NCI-H1092 treated with DMSO at 0.1 percent for 48 hours (cell line): ENCODE data around the gene GALR3.

Experiments
- DNase-seq: peaks from one replicate; lab custom pipeline; 2025; lab: John Stamatoyannopoulos, UW

GALR3 gene

DNA sequence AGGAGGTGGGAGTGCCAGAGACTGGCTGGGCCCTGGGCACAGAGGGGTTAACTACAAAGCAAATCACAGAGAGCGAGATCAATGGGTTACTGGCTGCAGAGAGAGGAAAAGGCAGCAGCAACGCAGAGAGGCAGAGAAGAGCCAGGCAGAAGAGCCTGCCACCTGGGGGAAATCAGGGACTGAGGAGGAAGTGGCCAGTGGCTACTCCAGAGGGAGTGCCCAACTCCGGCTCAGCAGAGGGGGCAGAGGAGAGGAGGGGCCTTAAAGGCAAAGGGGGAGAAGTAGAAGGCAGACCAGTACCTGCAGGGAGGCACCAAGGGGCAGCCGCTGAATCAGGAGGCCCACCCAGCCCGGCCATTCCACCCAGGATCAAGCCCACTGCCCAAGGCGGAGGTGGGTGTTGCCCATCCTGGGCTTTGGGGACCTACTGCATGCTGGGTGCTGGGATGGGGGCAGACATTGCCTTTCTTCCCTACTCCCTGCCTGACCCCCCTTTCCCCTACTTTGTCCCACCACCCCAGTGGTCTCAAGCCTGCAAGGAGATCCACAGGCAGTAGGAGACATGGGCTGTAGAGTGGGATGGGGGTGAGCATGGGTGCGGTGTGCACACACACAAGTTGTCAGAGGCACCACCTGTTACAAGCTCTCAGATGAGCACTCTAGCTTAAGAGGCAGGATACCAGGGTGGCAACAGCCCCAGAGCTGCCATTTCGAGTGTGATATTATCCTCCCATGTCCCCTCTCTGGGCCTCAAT is 926 bp upstream of the GALR3 start:
- no peak for DNase-seq

DNA sequence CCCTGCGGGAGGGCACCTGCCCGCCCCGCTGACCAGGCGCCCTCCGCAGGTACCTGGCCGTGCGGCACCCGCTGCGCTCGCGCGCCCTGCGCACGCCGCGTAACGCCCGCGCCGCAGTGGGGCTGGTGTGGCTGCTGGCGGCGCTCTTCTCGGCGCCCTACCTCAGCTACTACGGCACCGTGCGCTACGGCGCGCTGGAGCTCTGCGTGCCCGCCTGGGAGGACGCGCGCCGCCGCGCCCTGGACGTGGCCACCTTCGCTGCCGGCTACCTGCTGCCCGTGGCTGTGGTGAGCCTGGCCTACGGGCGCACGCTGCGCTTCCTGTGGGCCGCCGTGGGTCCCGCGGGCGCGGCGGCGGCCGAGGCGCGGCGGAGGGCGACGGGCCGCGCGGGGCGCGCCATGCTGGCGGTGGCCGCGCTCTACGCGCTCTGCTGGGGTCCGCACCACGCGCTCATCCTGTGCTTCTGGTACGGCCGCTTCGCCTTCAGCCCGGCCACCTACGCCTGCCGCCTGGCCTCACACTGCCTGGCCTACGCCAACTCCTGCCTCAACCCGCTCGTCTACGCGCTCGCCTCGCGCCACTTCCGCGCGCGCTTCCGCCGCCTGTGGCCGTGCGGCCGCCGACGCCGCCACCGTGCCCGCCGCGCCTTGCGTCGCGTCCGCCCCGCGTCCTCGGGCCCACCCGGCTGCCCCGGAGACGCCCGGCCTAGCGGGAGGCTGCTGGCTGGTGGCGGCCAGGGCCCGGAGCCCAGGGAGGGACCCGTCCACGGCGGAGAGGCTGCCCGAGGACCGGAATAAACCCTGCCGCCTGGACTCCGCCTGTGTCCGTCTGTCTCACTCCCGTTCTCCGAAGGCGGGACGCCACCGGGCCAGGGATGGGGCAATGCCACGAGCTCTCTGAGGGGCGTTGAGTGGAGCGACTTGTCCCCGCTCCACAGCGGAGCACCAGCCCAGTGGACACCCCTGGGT is 1.8 kb downstream of the GALR3 start:
- no peak for DNase-seq

DNA sequence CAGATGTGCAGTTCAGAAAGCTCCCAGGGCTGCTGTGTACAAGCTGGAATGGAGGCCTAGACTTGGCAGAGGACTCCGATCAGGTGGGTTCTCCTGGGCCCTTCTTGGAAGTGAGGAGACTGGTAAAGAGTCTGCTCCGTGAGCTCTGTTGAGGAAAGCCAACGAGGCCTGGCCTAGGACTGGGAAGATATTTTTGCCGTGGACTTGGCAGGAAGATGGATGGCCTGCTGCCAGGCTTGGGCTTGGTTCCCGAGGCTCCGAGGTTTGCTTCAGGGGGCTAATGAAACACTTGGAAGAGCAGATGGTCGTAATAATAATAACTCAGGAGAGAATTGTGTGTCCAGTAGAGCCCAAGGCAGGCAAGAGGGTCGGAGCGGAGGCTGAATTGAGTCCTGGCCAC is 3.9 kb downstream of the GALR3 start:
- DNase-seq = peak; percentile 71

DNA sequence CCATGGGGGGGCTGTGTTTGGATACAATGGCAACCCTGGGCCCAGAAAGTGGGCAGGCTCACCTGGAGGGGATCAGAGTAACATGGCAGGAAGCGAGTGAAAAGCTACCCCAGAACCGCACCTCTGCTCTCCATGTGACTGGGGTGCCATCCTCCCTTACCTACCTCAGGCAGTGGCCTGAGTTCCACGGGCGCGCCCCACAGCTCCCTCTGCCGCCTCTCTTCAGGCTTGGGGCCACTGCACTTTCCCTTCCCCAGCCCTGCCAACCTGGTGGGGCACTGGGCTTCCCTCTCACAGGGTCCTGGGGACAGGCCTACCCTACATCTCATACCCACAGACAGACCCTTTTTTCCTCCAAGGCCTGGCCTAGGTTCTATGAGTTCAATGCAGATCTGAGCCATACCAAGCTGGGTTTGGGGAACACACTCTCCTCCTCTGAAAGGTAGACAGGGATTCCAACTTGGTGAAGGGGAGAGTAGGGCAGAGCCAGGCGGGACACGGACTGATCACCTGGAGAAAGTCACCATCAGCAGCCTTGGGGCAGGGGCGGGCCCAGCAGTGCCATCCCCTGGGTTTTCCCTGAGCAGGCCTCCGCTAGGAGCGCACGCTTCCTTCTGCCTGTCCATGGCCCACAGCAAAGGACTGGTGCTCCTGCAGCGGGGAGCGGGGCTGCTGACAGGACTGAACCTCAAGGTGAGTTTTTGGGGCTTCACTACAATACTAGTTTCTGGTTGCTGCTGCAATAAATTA is 7.1 kb downstream of the GALR3 start:
- DNase-seq = no peak

DNA sequence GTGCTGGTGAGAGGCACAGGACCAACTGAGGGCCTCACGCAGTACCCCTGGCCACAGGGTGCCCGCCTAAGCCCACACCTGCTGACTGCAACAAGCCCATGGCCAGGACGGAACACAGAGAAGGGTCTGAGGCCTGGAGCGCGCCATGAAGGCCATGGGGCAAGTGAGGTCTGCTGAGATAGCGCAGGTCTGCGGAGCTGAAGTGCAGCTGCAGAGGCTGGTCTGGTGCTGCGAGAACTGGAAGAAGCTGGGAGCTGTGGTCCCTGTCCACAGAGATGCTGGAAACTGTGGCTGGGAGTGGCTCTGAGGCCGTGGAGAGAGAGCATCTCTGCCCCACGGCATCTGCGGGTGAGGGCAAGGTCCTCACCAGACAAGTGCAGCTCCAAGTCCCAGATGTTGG is 8.3 kb downstream of the GALR3 start:
- no peak for DNase-seq

DNA sequence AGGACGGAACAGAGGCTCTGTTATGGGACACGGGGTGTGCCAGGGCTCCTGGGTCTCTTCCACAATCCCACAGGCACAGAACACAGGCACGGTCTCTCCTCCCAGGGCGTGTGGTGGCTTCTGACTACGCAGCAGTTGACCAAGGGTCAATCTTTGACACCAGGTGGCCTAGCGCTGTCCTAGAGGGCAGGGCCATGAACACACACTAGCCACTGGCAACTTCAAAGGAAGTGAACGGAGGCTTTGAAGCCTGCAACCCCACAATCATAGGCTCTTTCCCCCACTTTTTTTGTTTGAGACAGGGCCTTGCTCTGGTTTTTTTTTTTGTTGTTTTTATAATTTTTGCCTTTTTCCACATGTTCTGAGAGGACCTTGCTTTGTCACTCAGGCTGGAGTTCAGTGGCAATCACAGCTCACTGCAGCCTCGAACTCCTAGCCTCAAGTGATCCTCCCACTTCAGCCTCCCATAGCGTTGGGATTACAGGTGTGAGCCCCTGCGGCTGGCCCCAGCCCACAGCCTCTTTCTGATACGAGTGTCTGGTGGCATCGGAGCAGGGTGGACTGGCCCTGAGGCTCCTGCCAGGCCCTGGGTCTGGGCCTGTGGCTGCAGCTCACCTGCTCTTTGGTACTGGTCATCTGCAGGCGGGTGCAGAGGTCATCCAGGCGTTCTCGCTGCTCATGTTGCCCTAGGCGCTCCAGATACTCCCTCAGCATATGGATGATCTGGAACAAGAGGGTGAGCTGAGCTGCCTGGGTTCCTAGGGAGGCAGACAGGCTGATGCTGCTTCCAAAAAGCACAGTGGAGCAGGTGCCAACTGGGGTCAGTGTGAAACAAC is 9.1 kb downstream of the GALR3 start:
- DNase-seq = no peak

DNA sequence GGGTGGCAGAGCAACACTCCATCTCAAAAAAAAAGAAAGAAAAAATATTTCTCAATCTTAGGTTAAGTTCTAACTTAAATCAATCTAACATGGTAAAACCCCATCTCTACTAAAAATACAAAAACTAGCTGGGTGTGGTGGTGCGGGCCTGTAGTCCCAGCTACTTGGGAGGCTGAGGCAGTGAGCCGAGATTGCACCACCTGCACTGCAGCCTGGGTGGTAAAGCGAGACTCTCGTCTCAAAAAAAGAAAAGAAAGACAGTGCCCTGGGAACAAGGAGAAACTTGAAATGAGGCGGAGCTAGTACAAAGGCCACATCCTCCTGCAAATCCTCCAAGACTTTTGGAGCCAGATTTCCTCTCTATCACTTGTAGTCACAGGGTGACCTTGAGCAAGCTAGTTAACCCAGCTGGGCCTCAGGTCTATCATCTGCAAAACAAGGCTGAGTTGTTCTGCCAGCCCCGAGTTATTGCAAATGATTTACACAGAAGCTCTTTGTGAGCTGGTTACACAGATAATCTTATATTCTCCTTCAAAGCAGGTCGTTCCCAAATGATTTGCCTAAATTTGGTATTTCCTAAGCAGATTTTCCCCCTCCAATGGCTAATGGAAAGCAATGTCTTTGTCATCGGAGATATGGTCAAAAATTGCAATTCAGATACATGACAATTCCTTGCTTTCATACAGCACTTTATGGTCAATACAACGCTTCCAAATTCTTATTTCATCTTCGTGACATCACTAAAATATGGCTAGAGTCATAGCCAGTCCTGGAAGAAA is 19.0 kb downstream of the GALR3 start:
- no peak for DNase-seq

DNA sequence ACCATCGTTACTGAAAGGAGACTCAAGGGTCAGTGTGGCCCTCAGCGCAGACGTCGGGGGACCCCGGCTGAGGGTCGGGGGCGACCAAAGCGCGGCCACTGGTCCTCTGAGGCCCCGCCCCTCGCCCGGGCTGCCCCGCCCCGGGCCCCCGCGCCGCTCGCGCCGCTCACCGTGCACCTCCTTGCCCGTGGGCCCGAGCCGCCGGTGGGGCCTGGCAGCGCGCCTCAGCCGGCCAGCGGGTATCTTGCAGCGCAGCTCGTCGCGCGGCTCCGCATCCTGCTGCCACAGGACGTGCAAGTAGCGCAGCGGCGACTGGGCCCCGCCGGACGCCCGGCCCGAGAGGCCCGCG is 20.5 kb downstream of the GALR3 start:
- DNase-seq = peak; percentile 72

DNA sequence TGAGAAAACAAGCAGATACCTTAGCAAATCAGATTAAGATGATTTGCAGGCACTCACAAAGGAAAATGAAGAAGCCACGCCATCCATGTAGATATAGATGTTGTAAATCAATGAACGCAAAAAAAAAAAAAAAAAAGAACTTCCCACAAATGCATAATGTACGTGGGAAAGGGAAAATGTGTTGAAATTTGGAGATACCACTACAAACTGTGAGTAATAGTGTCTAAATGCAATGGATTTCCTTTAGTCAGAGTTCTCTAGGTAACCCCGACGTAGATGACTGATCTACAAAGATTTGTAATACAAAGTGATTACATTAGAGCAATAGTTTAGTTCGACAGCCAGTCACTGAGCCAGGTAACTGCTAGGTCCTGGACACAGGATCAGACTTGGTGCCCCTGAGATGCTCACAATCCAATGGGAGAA is 21.7 kb downstream of the GALR3 start:
- DNase-seq = no peak

DNA sequence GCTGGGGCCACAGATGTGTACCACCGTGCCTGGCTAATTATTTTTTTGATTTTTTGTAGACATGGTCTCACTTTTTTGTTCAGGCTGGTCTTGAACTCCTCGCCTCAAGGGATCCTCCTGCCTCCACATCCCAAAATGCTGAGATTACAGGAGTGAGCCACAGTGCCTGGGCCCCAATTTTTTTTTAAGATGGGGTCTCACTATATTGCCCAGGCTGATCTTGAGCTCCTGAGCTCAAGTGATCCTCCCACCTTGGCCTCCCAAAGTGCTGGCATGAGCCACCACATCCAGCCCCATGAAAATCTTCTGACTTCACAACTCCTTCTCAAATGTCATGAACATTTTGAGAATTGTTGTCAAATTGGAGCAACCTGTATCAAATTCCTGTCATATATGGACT is 23.3 kb downstream of the GALR3 start:
- DNase-seq = no peak

DNA sequence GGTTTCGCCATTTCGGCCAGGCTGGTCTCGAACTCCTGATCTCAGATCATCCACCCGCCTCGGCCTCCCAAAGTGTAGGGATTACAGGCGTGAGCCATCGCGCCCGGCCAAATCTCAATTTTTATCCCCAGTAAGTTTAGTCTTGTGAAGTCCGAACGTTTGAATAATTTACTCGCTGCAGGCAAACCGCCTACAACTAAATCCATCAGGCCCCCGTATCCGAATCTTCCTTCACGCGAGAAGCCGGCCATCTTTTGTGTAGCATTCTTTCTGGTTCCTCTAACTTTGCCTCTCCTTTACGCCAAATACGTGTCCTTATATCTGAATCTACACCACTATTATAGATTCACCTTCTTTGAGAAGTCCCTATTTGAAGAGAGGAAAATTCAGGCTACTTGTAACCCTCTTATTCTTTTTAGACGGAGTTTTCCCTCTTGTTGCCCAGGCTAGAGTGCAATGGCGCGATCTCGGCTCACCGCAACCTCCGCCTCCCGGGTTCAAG is 25.5 kb downstream of the GALR3 start:
- DNase-seq = peak; percentile 17

DNA sequence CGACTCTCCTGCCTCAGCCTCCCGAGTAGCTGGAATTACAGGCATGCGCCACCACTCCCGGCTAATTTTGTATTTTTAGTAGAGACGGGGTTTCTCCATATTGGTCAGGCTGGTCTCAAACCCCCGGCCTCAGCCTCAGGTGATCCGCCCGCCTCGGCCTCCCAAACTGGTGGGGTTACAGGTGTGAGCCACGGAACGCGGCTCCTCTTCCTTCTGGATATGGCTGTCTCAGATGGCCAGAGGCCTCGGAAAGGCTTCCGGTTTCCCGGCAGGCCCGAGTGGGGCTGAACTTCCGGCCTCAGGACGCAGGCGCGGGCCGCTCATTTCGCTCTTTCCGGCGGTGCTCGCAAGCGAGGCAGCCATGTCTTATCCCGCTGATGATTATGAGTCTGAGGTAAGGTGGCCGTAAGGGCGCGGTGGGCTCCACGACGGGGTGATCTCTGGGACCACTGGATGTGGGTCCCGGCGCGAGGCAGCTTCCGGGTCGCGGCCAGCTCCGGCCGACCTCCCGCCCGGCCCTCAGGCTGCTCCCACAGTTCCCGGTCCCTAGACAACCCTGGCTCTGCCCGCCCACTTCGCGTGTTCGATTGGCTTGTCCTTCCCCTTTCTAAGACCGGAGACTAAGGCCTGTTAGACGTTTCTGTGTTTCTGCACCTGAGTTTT is 26.0 kb downstream of the GALR3 start, which contains the start of gene EIF3L:
Gene EIF3L, plus strand, starts transcription at position 331 of the 663 bp plus-strand sequence. Its CDS starts 31 bp downstream, at position 362.
- DNase-seq = peak; percentile 83

DNA sequence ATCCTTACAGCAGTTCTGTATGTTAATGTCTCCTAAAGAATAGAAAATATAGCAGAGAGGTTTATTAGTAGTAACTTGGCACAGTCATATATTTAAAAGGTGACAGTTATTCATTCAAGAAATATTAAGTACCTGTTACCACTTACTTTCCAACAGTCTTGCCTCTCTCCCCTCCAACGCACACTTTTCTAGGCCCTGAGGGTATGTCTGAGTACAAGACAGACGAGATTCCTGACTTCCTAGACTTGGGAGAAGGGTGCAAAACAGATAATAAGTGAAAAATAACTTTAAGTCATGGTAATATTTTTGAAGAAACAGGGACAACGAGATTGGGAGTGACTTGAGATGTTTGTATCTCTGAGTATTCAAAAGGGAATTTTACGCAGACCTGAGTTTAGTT is 27.6 kb downstream of the GALR3 start:
- DNase-seq = no peak

DNA sequence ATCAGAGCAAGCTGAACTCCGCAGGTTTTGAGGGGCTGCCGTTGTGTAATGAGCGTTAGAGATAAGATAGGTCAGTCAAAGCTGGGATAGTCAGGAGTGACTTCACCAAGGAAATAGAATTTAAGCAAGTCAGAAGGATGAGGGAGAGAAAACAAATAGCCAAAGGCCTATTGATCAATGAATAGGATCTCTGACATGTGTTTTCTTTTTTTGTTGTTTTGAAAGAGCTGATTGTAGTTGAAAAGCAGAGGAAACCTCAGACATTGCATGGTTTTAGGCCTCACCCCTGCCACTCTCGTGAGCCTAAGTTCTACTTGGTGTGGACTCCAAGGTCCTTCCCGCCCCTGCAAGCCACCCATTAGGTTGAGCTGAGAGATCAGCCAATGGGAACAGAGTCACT is 29.2 kb downstream of the GALR3 start:
- no peak for DNase-seq

DNA sequence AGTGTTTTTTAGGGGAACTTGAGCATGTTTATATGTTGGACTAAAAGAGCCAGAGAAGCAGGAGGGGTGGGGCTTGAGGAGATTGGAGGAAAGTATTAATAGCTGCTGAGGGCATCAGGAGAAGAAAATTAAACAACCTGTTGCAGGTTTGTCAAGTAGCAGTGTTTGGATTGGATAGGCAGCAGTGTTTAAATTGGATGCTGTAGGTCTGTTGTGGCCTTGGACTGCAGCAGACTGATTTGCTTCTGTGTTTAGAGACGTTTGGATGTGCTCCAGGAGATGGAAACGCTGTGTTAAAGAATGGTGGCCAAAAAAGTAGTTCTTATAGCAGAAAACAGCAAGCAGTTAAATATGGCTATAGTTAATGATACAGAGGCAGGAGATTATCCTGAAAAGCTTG is 31.8 kb downstream of the GALR3 start:
- DNase-seq = no peak

DNA sequence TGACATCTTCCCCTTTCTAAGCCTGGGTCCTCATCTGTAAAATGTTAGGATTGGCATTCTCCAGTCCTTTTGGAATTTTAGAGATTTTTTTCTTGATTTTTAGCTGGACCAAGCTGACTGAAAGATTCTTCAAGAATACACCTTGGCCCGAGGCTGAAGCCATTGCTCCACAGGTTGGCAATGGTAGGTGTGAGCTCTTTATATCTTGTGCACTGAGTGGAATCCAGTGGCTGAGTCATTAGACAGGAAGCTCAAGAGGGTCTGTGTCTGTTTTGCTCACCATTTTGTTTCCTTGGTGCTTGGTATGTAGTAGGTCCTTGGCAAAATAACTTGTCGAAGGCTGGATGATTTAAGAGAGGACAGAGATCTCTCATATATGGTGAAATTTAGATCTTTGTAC is 32.3 kb downstream of the GALR3 start:
- no peak for DNase-seq

DNA sequence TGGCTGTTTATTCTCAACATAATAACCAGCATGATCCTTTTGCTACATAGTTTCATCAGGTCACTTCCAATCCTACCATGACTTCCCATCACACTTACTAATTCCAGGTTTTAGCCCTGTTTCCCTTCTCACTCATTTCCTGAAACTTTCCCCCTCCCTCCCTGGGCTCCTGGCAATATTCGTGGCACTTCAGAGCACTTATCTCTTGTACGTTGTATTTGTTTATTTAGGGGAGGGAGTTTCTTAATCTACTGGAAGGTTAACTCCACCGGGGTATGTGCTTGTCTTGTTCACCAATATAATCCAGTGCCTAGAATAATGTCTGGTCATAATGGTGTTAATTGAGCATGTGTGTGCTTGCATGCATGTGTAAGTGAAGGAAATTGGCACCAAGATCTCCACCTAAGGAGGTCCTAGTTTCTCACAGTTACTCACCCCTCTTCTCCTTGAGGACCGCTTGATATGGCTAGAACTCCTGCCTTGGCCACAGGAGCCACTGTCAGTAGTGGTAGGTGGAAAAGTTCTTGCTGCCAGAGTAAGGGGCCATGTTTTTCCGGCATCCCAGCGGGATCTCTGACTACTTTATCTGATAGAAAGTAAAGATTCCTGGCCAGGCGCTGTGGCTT is 37.7 kb downstream of the GALR3 start:
- no peak for DNase-seq

DNA sequence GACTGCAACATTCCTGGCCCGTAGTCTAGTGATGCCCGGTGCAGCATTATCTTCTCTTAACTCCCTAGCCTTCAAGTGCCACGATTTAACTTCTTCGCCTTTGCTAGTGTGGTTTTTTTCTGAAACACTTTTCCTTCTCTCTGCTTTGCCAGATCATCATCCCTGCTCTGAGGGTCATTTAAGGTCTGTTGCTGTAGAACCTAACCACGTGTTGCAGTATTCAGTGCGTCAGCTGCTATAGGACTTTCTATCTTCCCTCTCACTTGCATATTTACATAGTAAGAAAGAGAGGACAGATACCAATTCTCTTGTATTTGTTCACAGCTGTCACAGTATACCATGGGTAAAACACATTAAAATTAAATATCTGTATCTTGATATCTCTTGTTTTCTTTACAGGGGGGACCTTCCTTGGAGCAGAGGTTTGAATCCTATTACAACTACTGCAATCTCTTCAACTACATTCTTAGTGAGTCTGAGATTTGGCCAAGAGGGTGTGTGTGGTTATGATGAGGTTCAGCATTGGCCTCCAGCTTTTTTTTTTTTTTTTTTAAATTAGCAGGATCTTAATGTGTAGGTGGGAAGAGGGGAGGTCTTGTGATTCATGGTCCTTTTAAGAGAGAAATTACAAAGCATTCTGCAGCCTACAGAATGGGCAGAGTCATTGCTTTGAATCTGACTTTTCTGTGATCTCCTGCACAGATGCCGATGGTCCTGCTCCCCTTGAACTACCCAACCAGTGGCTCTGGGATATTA is 39.6 kb downstream of the GALR3 start:
- no peak for DNase-seq

DNA sequence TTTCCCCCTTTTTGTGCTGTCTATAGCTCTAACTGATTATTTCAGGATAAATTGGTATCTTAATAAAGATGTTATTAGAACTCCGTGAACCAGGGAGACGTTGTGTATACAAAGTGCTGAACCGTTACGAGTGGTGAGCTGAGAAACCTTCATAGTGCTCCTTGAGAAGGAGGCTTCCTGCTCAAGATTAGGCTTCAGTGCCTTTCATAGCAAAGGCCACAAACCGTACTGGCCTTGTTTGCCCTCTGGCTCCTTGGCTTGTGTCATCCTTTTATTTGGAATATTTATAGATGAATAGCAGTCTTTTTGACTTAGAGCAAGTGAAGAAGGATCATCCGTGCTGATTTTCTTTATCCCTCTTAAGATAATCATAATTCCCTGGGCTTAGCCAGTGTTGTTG is 42.3 kb downstream of the GALR3 start:
- no peak for DNase-seq
